Kidney epithelial cell (primary cell): ENCODE data around the gene AOC2. TPM values are rescaled to one million over a fixed set of nuclear protein-coding genes. Genes with fewer than 3 reads are reported as not detected.

Experiments used
- DNase-seq: peaks from one replicate; pipeline ENCODE4 v3.0.0-alpha.2; 2010; ENCODE audit warnings: low read depth
- H3K27me3 ChIP-seq: 2 replicates; pipeline ENCODE4 v1.6.0; 2011; ENCODE audit warnings: low read length; ENCODE audit not compliant: control insufficient read depth, insufficient read depth
- H3K36me3 ChIP-seq: 2 replicates; pipeline ENCODE4 v1.5.1; 2011; ENCODE audit warnings: low read length; ENCODE audit not compliant: control insufficient read depth, insufficient read depth
- H3K4me3 ChIP-seq: 2 replicates; pipeline ENCODE4 v1.5.1; 2011; ENCODE audit warnings: low read depth, mild to moderate bottlenecking, control low read depth, low read length
- total RNA-seq: library from RNA; depleted of rRNA; stranded (reverse); fragments of >200 nt; gene quantifications from 2 replicates; pipeline ENCODE4 v1.2.3, GENCODE V29; 2015
- TF ChIP-seq, protein P1 (sequence below): IDR thresholded peaks from 2 replicates; pipeline ENCODE4 v1.5.1; 2011; ENCODE audit warnings: mild to moderate bottlenecking, moderate library complexity, low read length, control low read depth, inconsistent platforms; ENCODE audit not compliant: insufficient read depth, poor library complexity, severe bottlenecking

Gene AOC2
- total RNA-seq, 1 donor from 2014 or later = 3.7 TPM

DNA sequence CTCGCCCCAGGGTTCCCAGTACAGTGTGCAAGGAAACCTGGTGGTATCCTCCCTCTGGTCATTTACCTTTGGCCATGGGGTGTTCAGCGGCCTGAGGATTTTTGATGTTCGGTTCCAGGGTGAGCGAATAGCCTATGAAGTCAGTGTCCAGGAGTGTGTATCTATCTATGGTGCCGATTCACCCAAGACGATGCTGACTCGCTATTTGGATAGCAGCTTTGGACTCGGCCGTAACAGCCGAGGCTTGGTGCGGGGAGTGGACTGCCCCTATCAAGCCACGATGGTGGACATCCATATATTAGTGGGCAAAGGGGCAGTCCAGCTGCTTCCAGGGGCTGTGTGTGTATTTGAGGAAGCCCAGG is 1.2 kb downstream of the AOC2 start:
- Histone ChIP-seq H3K4me3 (no peak overlapping the region), H3K27me3 (no peaks in the 10 kb centered on the region), H3K36me3 (peaks cover 1% of the 10 kb centered on the region)
- DNase-seq = no peak
- TF ChIP-seq, protein P1, sequence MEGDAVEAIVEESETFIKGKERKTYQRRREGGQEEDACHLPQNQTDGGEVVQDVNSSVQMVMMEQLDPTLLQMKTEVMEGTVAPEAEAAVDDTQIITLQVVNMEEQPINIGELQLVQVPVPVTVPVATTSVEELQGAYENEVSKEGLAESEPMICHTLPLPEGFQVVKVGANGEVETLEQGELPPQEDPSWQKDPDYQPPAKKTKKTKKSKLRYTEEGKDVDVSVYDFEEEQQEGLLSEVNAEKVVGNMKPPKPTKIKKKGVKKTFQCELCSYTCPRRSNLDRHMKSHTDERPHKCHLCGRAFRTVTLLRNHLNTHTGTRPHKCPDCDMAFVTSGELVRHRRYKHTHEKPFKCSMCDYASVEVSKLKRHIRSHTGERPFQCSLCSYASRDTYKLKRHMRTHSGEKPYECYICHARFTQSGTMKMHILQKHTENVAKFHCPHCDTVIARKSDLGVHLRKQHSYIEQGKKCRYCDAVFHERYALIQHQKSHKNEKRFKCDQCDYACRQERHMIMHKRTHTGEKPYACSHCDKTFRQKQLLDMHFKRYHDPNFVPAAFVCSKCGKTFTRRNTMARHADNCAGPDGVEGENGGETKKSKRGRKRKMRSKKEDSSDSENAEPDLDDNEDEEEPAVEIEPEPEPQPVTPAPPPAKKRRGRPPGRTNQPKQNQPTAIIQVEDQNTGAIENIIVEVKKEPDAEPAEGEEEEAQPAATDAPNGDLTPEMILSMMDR = no peak

DNA sequence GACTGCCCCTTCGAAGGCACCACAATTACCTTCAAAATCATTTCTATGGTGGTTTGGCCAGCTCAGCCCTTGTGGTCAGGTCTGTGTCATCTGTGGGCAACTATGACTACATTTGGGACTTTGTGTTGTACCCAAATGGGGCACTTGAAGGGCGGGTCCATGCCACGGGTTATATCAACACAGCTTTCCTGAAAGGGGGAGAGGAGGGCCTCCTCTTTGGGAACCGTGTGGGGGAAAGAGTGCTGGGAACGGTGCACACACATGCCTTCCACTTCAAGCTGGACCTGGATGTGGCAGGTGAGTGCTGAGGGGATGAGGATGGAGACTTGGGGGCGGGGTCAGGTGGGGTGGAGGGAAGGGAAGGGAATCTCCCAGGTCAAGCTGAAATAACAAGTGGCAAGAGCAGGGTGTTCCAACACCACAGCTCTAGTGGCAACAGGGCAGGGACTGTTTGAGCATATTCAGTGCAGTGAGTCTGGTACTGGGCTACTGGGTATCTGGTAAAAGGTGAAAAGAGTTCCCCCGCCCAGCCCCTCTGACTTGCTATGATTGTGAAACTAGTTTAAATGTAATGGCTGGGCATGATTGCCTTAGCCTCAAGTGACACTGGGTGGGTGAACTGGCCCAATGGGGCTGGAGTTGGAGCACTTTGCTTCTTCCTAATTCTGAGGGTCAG is 1.7 kb downstream of the AOC2 start:
- Histone ChIP-seq H3K36me3 (peaks cover 1% of the 10 kb centered on the region), H3K4me3 (no peak overlapping the region), H3K27me3 (no peaks in the 10 kb centered on the region)
- DNase-seq = no peak
- TF ChIP-seq, protein P1 = no peak

DNA sequence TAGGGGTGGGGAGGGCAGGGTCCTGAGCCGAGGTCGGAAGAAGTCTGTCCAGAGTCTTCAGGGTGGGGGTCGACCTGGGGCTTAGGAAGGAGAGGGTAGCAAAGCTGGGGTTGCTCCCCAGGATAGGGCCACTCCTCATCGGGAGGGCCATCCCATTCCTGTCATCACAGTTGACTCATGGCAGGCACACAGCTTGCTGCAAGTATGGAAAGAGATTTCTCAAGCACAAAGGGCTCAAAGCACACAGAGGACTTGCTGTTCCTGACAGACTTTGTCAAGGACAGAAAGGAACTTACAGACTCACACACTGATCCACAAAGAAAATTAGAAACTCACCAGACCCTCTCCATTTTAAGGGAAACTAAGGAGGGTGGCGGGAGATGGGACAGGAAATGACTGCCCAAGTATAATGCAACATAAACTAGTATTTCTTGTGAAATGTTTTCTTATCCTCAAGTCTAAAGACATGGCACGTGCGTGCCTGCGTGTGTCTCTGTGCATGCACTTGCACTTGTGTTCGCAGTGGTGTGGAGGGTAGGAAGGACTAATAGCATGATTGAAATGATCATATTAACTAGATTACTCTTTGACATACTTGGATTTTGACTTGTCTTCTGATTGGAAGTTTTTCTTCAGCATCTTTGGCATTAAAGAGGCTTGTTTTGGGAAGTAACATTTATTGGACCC is 2.4 kb downstream of the AOC2 start:
- H3K4me3 ChIP-seq = no peak overlapping the region
- TF ChIP-seq, protein P1 = no peak
- peaks cover 1% of the 10 kb centered on the region for H3K36me3 ChIP-seq
- DNase-seq = no peak
- H3K27me3 ChIP-seq = no peaks in the 10 kb centered on the region

DNA sequence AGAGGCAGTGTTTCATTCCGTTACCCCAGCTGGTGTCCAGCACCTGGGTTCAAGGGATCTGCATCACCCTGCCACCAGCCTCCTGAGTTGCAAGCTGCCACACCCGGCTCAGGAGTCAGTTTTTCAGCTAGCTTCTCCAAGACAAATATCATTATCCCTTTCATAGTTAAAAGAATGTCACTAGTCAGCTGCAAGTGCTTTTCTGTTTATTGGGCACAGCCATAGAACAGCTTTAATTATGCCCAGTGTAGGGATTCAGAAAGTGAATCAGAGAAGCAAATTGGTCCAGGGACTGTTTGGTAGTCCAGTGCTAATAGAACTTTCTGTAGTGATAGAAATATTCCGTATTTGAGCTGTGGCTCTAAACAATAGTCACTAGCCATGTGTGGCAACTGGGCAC is 3.7 kb downstream of the AOC2 start:
- no peaks in the 10 kb centered on the region for H3K36me3 ChIP-seq
- TF ChIP-seq, protein P1 = no peak
- no peak overlapping the region for H3K4me3 ChIP-seq
- no peaks in the 10 kb centered on the region for H3K27me3 ChIP-seq
- DNase-seq = no peak

DNA sequence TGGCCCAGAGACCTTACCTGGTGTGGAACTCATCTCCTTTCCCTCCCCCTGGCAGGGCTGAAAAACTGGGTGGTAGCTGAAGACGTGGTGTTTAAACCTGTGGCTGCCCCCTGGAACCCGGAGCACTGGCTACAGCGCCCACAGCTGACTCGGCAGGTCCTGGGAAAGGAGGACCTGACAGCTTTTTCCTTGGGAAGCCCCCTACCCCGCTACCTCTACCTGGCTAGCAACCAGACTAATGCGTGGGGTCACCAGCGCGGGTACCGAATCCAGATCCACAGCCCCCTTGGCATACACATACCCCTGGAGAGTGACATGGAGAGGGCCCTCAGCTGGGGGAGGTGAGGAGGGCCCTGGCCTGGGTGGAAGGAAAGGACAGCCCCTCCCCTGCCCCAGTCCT is 4.7 kb downstream of the AOC2 start:
- Histone ChIP-seq H3K27me3 (no peaks in the 10 kb centered on the region), H3K36me3 (no peaks in the 10 kb centered on the region), H3K4me3 (no peak overlapping the region)
- no peak for DNase-seq
- TF ChIP-seq, protein P1 = no peak
